GM19372 (cell line): Measurements from ENCODE around the gene FGFR4.

Experiments used
- ATAC-seq: cut with Tn5 transposase; IDR thresholded peaks from one replicate; pipeline ENCODE4 v1.9.1; 2021; ENCODE audit warnings: mild to moderate bottlenecking, low read depth, moderate library complexity; ENCODE audit not compliant: unreplicated experiment

FGFR4 gene

GRCh38 chr5:177099422-177100093, 12.8 kb downstream of the FGFR4 start:
- no peak for ATAC-seq

DNA sequence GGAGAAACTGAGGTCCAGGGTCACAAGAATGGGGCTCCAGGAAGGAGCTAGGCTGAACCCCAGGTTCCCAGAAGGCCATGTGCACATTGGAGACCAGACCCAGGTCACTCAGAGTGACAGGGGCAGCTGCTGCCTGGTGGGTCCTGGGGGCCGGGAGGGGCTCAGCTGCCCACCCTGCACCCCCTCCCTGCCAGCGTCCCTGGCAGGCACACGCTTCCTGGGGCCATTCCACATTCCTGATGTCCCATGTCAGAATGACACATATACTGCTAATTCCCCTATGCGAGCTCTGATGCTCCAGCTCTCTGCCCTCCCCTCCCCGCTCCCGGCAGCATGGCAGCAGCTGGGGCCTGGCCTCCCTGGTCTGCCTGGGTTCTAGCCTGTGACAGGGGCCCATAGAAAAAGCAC, 14.0 kb downstream of the FGFR4 start:
- ATAC-seq, result no peak

DNA sequence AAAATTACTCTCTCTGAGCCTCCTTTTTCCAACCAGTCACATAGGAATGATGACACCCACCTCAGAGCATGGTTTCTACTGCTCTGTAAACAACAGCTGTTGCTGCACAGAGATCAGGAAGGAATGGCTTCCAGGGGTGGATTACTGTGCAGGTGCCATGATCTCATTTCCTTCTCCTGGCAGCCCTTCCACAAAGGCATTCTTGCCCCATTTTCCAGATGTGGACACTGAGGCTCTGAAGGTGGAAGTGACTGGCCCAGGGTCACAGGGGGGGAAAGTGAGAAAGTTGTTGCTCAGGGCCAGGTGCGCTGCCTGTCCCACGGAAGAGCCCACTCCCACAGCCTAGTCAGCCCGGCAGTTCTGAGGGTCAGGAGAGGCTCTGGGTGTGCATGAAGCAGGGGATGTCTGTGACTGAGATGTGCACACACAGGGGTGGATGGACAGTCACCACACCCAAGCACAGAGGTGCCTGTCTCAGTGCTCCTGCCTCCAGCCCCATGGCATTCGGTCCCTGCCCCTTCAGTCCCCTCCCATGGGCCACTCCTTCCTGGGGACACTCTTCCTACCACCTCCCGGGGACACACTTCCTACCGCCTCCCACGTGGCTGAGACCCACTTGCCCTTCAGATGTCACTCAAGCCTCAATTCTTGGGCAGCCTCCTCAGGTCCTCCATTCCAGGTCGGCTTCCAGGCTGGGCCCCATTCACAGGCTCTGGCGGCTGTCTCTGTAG, 17.0 kb downstream of the FGFR4 start:
- ATAC-seq, result no peak

GRCh38 chr5:177105691-177106476, 19.2 kb downstream of the FGFR4 start:
- ATAC-seq, result no peak

GRCh38 chr5:177107159-177107558, 20.4 kb downstream of the FGFR4 start:
- ATAC-seq, result no peak

GRCh38 chr5:177109810-177110209, 23.1 kb downstream of the FGFR4 start:
- ATAC-seq, result no peak

GRCh38 chr5:177111720-177112394, 25.1 kb downstream of the FGFR4 start:
- ATAC-seq, result peak; percentile 52

DNA sequence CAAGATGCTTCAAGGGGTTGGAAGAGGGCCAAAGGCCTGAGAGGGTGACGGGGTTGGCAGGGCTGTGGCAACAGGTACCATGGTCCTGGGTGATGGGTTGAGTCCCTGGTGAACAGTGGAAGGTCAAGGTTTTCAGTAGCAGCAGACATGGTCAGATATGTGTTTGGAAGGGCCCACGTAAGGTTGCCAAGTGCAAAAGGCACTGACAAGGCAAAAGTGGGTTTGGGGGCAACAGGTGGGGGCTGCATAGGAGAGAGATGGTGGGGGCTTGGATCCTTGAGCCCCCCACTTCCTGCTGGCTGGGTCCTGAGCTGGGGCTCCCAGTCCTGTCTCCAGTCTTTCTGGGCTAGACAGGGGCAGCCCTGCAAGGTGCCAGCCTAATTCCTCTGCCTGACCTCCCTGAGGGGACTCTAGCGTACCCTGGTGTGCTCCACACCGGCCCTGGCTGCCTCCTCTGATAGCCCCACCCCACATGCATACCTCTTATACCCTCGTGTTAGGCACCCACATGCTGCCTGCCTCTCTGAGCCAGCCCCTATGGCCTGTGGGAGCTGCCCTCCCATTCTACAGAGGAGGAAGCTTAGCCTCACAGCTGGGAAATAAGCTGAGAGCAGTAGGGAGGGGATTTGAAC, 26.0 kb downstream of the FGFR4 start:
- no peak for ATAC-seq

DNA sequence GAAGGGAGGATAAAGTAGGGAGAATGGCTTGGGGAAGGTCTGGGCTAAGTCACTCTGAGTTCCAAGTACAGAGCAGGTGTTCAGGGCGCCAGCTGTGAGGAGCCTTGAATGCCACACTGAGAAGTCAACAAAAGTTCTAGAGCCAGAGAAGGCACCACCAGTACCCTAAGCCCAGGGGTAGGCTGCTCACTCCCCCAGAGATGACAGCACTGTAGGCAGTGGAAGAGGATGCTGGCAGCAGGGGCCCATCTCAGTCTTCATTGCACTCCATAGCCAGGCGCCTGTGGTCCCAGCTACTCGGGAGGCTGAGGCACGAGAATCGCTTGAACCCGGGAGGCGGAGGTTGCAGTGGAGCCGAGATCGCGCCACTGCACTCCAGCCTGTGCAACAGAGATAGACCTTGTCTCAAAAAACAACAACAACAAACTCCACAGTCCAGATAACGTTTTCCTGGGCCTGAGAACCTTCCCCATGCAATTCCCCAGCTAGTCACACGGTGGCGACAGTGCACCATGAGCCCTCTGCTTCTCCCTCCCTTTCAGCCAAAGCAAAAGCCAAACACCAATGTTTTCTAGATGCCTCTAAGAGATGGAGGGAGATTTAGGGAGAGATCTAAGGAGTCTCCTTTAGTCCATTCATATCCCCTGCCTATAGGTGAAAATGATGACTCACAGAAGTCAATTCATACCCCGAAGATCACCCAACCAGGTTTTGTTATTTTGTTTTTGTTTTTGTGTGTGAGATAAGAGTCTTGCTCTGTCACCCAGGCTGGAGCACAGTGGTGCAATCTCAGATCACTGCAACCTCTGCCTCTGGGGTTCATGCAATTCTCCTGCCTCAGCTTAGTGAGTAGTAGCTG, 27.1 kb downstream of the FGFR4 start:
- no peak for ATAC-seq

GRCh38 chr5:177116631-177117373, 30.1 kb downstream of the FGFR4 start:
- ATAC-seq, result no peak

DNA sequence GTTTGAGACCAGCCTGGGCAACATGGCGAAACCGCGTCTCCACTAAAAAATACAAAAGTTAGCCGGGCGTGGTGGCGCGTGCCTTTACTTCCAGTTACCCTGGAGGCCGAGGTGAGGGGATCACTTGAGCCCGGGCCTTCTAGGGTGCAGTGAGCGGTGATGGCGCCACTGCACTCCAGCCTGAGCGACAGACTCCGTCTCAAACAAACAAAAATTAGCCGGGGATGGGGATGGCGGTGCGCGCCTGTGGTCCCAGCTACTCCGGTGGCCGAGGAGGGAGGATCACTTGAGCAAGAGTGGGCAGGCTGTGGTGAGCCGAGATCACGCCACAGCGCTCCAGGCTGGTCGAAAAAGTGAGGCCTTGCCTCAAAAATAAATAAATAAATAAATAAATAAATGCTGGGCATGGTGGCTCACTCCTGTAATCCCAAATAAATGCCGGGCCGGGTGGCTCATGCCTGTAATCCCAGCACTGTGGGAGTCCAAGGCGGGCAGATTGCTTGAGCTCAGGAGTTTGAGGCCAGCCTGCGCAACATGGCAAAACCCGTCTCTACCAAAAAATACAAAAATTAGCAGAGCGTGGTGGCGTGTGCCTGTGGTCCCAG, 30.8 kb downstream of the FGFR4 start:
- ATAC-seq, result no peak

GRCh38 chr5:177122566-177122965, 35.9 kb downstream of the FGFR4 start:
- ATAC-seq, result no peak

DNA sequence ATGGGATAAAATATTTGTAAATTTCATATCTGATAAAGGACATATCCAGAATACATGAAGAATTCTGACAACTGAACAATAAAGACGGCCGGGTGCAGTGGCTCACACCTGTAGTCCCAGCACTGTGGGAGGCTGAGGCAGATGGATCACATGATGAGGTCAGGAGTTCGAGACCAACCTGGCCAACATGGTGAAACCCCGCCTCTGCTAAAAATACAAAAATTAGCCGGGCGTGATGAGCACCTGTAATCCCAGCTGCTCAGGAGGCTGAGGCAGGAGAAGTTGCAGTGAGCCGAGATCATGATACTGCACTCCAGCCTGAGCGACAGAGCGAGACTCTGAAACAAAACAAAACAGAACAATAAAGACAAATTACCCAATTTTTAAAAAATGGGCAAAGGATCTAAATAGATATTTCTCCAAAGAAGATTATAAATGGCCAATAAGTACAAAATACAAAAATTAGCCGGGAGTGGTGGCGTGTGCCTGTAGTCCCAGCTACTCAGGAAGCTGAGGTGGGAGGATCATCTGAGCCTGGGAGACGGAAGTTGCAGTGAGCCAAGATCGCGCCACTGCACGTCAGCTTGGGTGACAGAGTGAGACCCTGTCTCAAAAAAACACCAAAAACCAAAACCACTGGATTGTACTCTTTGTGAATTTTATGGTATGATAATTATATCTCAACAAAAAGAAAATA, 37.2 kb downstream of the FGFR4 start:
- no peak for ATAC-seq

GRCh38 chr5:177124486-177124991, 37.8 kb downstream of the FGFR4 start:
- ATAC-seq, result no peak

- ATAC-seq, result no peak
Measured at GRCh38 chr5:177126771-177127170, 40.1 kb downstream of the FGFR4 start.

- ATAC-seq, result no peak
Measured at GRCh38 chr5:177128551-177128981, 41.9 kb downstream of the FGFR4 start.

DNA sequence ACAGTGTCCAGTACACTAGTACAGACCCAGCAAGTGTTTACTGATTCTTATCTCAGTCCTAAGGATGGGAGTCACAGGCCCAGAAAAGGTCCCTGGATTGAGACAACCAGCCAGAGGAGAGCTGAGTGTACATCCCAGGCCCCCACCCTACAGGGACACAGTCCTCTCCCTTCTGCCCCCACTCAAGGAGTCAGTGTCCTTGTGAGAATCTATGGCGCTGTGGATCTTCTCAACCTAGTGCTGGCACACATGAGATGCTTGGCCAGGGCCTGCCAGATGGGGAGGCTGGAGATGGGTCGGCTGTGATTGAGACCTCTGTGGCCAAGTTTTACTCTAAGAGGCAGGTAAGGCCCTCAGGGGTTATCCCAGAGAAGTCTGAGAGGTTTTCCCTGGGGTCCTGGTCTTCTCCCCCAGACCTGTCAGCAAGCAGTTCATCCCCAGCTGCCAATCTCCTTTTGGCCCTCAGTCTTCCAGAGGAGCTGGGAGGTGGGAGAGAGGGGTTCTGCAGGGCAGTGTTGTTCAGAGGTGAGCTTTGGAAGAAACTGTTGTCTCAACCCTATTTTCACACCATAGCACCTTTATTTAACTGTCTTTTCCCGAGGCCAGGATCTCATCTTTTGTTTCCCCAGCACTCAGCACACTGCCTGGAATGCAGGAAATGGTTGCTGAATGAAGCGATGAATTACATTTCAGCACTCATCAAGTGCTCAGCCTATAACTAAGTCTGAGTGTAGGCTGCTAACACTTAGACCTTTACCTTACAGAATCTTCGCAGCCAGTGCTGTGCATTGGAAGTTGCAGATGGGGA, 43.7 kb downstream of the FGFR4 start:
- ATAC-seq, result no peak
